B cell (primary cell): ENCODE measurements around the gene PLA2G4E. TPM values are rescaled to one million over a fixed set of nuclear protein-coding genes. Genes with fewer than 3 reads are reported as not detected.

Source experiments
- ATAC-seq: fragments of 200-7000 bp; cut with Tn5 transposase; one replicate; pipeline ENCODE4 v1.10.0; 2021; ENCODE audit warnings: low read depth, mild to moderate bottlenecking, moderate number of reproducible peaks, moderate library complexity
- CTCF ChIA-PET: fragments of 350-600 bp; sonication (Branson Sonifier 250); formaldehyde crosslinking; loops from one replicate; lab custom pipeline; 2021; ENCODE audit warnings: antibody characterized with exemption, inconsistent platforms; lab: Charles Lee
- POLR2A ChIA-PET: fragments of 350-600 bp; sonication (Branson Sonifier 250); formaldehyde crosslinking; loops from one replicate; lab custom pipeline; 2021; ENCODE audit warnings: antibody characterized with exemption; lab: Charles Lee
- DNase-seq: peaks from one replicate; pipeline ENCODE4 v3.0.0; 2013
- H2AFZ ChIP-seq: 2 replicates; pipeline ENCODE4 v1.6.1; 2012; ENCODE audit warnings: mild to moderate bottlenecking, low read depth, low read length; ENCODE audit not compliant: insufficient read depth, poor library complexity, severe bottlenecking
- H3K27ac ChIP-seq, 2 donors: 1 replicate in 1 of 2; 2 replicates in 1 of 2; pipeline ENCODE4 v1.5.1; 2012 to 2013; ENCODE audit warnings: low read length in 2 of 2, mild to moderate bottlenecking in 2 of 2, moderate library complexity in 1 of 2
- H3K27me3 ChIP-seq, 4 experiments: fragments of 200-600 bp in 1 of 4; sonication (generic) in 1 of 4; replicated peaks in 1 of 4; 1 replicate in 2 of 4; 2 replicates in 2 of 4; pipeline versions ENCODE4 v1.6.1 to v1.7.0; 2013 to 2016; ENCODE audit warnings: low read length in 3 of 4, mild to moderate bottlenecking in 2 of 4, mixed read lengths in 1 of 4, moderate library complexity in 1 of 4; ENCODE audit not compliant: insufficient read depth in 4 of 4, control insufficient read depth in 3 of 4; ENCODE audit errors: control extremely low read depth in 1 of 4
- H3K36me3 ChIP-seq, 2 experiments: replicated peaks in 1 of 2; 1 replicate in 1 of 2; 2 replicates in 1 of 2; pipeline versions ENCODE4 v1.6.1 to v1.7.1; 2013; ENCODE audit warnings: low read length in 1 of 2; ENCODE audit not compliant: insufficient read depth in 2 of 2, control insufficient read depth in 1 of 2; ENCODE audit errors: control extremely low read depth in 1 of 2, extremely low read depth in 1 of 2
- H3K4me1 ChIP-seq, 2 donors: fragments of 200-600 bp in 1 of 2; sonication (generic) in 1 of 2; 1 replicate in 1 of 2; 2 replicates in 1 of 2; pipeline versions ENCODE4 v1.5.1 to v1.6.1; 2013 to 2017; ENCODE audit warnings: low read length in 2 of 2; ENCODE audit not compliant: control insufficient read depth in 2 of 2, insufficient read depth in 2 of 2
- H3K4me2 ChIP-seq: replicated peaks from 2 replicates; pipeline ENCODE3; 2012; ENCODE audit warnings: mild to moderate bottlenecking, low read depth, low read length; ENCODE audit not compliant: poor library complexity, severe bottlenecking
- H3K4me3 ChIP-seq, 5 experiments: fragments of 200-600 bp in 1 of 5; sonication (generic) in 1 of 5; 1 replicate in 3 of 5; 2 replicates in 2 of 5; pipeline versions ENCODE4 v1.5.1 to v1.7.0; 2011 to 2016; ENCODE audit warnings: low read length in 4 of 5, mild to moderate bottlenecking in 4 of 5, low read depth in 2 of 5, control low read depth in 1 of 5, moderate library complexity in 1 of 5; ENCODE audit not compliant: insufficient read depth in 1 of 5; ENCODE audit errors: control extremely low read depth in 1 of 5, extremely low read depth in 1 of 5
- H3K79me2 ChIP-seq: fragments of 200-600 bp; sonication (generic); one replicate; pipeline ENCODE4 v1.6.0; 2016; ENCODE audit warnings: low read length; ENCODE audit not compliant: control insufficient read depth, insufficient read depth
- H3K9ac ChIP-seq: fragments of 200-600 bp; sonication (generic); 2 replicates; pipeline ENCODE4 v1.6.1; 2017; ENCODE audit warnings: mild to moderate bottlenecking, low read length, moderate library complexity
- H3K9me3 ChIP-seq, 3 donors: one replicate each; pipeline versions ENCODE4 v1.6.1 to v1.7.1; 2013; ENCODE audit warnings: low read length in 2 of 3; ENCODE audit not compliant: control insufficient read depth in 2 of 3, insufficient read depth in 1 of 3; ENCODE audit errors: control extremely low read depth in 1 of 3
- H4K20me1 ChIP-seq: 2 replicates; pipeline ENCODE4 v1.6.0; 2012; ENCODE audit warnings: mild to moderate bottlenecking, low read length; ENCODE audit not compliant: insufficient read depth, control insufficient read depth, poor library complexity, severe bottlenecking
- H3K27ac Mint-ChIP-seq: one replicate; pipeline ENCODE4 v1.8.0; 2021; ENCODE audit warnings: mixed read lengths
- H3K27me3 Mint-ChIP-seq: one replicate; pipeline ENCODE4 v1.8.0; 2021; ENCODE audit warnings: mixed read lengths
- H3K4me1 Mint-ChIP-seq: one replicate; pipeline ENCODE4 v1.8.0; 2021; ENCODE audit warnings: mixed read lengths
- H3K4me3 Mint-ChIP-seq: one replicate; pipeline ENCODE4 v1.8.0; 2021; ENCODE audit warnings: mixed read lengths
- H3K9me3 Mint-ChIP-seq: one replicate; pipeline ENCODE4 v1.8.0; 2022; ENCODE audit warnings: mixed read lengths; ENCODE audit not compliant: insufficient read depth
- CTCF ChIP-seq: fragments of 200-600 bp; IDR thresholded peaks from one replicate; pipeline ENCODE4 v1.8.0; 2022; ENCODE audit warnings: antibody characterized with exemption, mild to moderate bottlenecking
- EZH2 ChIP-seq: IDR thresholded peaks from 2 replicates; pipeline ENCODE4 v1.6.1; 2012; ENCODE audit warnings: borderline replicate concordance, low read depth, mild to moderate bottlenecking, moderate library complexity, low read length; ENCODE audit not compliant: insufficient read depth, poor library complexity, severe bottlenecking
- WGBS: methylation state at CpG from one replicate; pipeline ENCODE4 v1.1.5; 2013; ENCODE audit warnings: missing lambda C conversion rate; ENCODE audit not compliant: insufficient coverage; 5-methylcytosine and 5-hydroxymethylcytosine counted together
- intact Hi-C: fragments of 100-400 bp; cut with micrococcal nuclease; formaldehyde crosslinking; loops from one replicate; pipeline ENCODE4 v1.10.0; 2022
- polyA plus RNA-seq: library from polyadenylated mRNA; depleted of rRNA; stranded (reverse); fragments of >200 nt; gene quantifications from 2 replicates; pipeline ENCODE4 v1.2.3, GENCODE V29; 2012
- total RNA-seq, 2 donors: library from RNA; stranded (reverse); fragments of 120-200 nt in 1 of 2; gene quantifications; 1 replicate in 1 of 2; 2 replicates in 1 of 2; pipeline versions ENCODE4 v1.2.3 to v1.2.4, GENCODE V29; 2013 to 2022

PLA2G4E gene
- total and polyA plus RNA-seq, 2 donors (not counting 1 experiment from before 2014, with no cell fraction given): not detected

- Histone ChIP-seq H3K27me3 (peaks cover 0 to 32% (median 13%) of the 10 kb centered on the region in 4 experiments), H3K4me2 (no peak overlapping the region), H3K79me2 (no peaks in the 10 kb centered on the region), H3K9ac (no peak overlapping the region), H3K4me3 (no peak overlapping the region), H3K27ac (no peak overlapping the region), H4K20me1 (no peaks in the 10 kb centered on the region), H3K36me3 (no peaks in the 10 kb centered on the region), H2AFZ (no peak overlapping the region), H3K4me1 (peaks cover 7% of the 10 kb centered on the region in 2 donors), H3K9me3 (no peaks in the 10 kb centered on the region)
- DNase-seq (no peak), ATAC-seq (no peak)
- Mint-ChIP-seq H3K4me1 (peaks cover 9% of the 10 kb centered on the region), H3K27ac (no peak overlapping the region), H3K4me3 (no peak overlapping the region), H3K27me3 (peaks cover 34% of the 10 kb centered on the region), H3K9me3 (no peaks in the 10 kb centered on the region)
- TF ChIP-seq EZH2 (no peak), CTCF (no peak)
- ChIA-PET POLR2A (no interaction called here), CTCF (interaction anchor here (0.7 to 6.8 kb wide), 6 partner anchors 11 to 126 kb away, joined by 3 to 109 read pairs (median 5); no protein-coding TSS in a partner anchor)
- intact Hi-C loops: no loop called here
- 91% methylated on average over 4 of the region's 4 CpGs for WGBS
Observed at GRCh38 chr15:42060477-42060763, 39.6 kb upstream of the PLA2G4E start.

GRCh38 chr15:42059661-42060476, 39.0 kb upstream of the PLA2G4E start:
- no peaks in the 10 kb centered on the region for H3K9me3 ChIP-seq
- no peak overlapping the region for H3K4me3 ChIP-seq
- H3K27ac Mint-ChIP-seq: no peak overlapping the region
- H4K20me1 ChIP-seq: no peaks in the 10 kb centered on the region
- H3K27me3 ChIP-seq: peaks cover 0 to 29% (median 13%) of the 10 kb centered on the region in 4 experiments
- ATAC-seq (peak; percentile 63), DNase-seq (peak; percentile 76)
- H3K27ac ChIP-seq: no peak overlapping the region
- no peak overlapping the region for H2AFZ ChIP-seq
- H3K4me1 ChIP-seq: peaks cover 7% of the 10 kb centered on the region in 2 donors
- no peaks in the 10 kb centered on the region for H3K79me2 ChIP-seq
- intact Hi-C loops: loop anchor here (1.0 kb wide), 1 partner anchor 286 kb away; the partner anchor contains the start of gene MAPKBP1
- H3K4me2 ChIP-seq: peak overlapping the region; percentile 7
- peaks cover 34% of the 10 kb centered on the region for H3K27me3 Mint-ChIP-seq
- 52% methylated on average over 14 of the region's 14 CpGs for WGBS
- no peaks in the 10 kb centered on the region for H3K36me3 ChIP-seq
- ChIA-PET CTCF (interaction anchor here (0.5 to 6.8 kb wide), 9 partner anchors 12 to 107 kb away, joined by 3 to 109 read pairs (median 3); no protein-coding TSS in a partner anchor), POLR2A (no interaction called here)
- H3K9me3 Mint-ChIP-seq: no peaks in the 10 kb centered on the region
- no peak overlapping the region for H3K9ac ChIP-seq
- H3K4me3 Mint-ChIP-seq: no peak overlapping the region
- no peak for TF ChIP-seq EZH2
- peak; percentile 99 for TF ChIP-seq CTCF
- peaks cover 9% of the 10 kb centered on the region for H3K4me1 Mint-ChIP-seq
